HepG2 (cell line): Measurements from ENCODE around the gene MPP3. TPM values are rescaled to one million over a fixed set of nuclear protein-coding genes. Genes with fewer than 3 reads are reported as not detected.

Experiments used
- CTCF ChIP-seq: sonication (generic); formaldehyde crosslinking; IDR thresholded peaks from 2 replicates; pipeline ENCODE4 v1.5.0; 2020; ENCODE audit warnings: mild to moderate bottlenecking, missing genetic modification reagents, moderate library complexity
- FLYWCH1 ChIP-seq: sonication (generic); formaldehyde crosslinking; IDR thresholded peaks from 2 replicates; pipeline ENCODE4 v1.8.1; 2023; ENCODE audit warnings: mild to moderate bottlenecking, missing genetic modification reagents
- HMGXB4 ChIP-seq, 2 experiments: sonication (generic) in 1 of 2; formaldehyde crosslinking in 1 of 2; IDR thresholded peaks; 2 replicates each; pipeline versions ENCODE4 v1.4.0 to v1.6.1; 2018 to 2020; ENCODE audit warnings: missing genetic modification reagents in 2 of 2, borderline replicate concordance in 1 of 2, low read depth in 1 of 2, mild to moderate bottlenecking in 1 of 2, missing biosample characterization in 1 of 2
- KAT2B ChIP-seq: fragments of 150-350 bp; IDR thresholded peaks from 2 replicates; pipeline ENCODE4 v1.6.1; 2014; ENCODE audit warnings: low read depth, low read length, borderline replicate concordance
- MXD1 ChIP-seq: sonication (generic); formaldehyde crosslinking; IDR thresholded peaks from 2 replicates; pipeline ENCODE4 v1.4.0; 2020; ENCODE audit warnings: mild to moderate bottlenecking, missing genetic modification reagents
- NKX3-1 ChIP-seq: sonication (generic); formaldehyde crosslinking; IDR thresholded peaks from 2 replicates; pipeline ENCODE4 v1.5.0; 2020; ENCODE audit warnings: missing genetic modification reagents
- STAT5B ChIP-seq: sonication (generic); formaldehyde crosslinking; IDR thresholded peaks from 2 replicates; pipeline ENCODE4 v1.4.0; 2020; ENCODE audit warnings: missing genetic modification reagents
- TCF7L2 ChIP-seq: IDR thresholded peaks from 2 replicates; pipeline ENCODE4 v1.6.1; 2011; ENCODE audit warnings: mild to moderate bottlenecking, low read depth, low read length, moderate library complexity
- TOPORS ChIP-seq: sonication (generic); formaldehyde crosslinking; IDR thresholded peaks from 2 replicates; pipeline ENCODE4 v1.8.0; 2023; ENCODE audit warnings: mild to moderate bottlenecking, missing genetic modification reagents
- ZBTB20 ChIP-seq: sonication (generic); formaldehyde crosslinking; IDR thresholded peaks from 2 replicates; pipeline ENCODE4 v1.8.1; 2023; ENCODE audit warnings: missing genetic modification reagents, low read depth, mild to moderate bottlenecking, borderline replicate concordance
- ZBTB7A ChIP-seq: sonication (generic); formaldehyde crosslinking; IDR thresholded peaks from 2 replicates; pipeline ENCODE4 v1.8.0; 2022; ENCODE audit warnings: mild to moderate bottlenecking, missing genetic modification reagents
- ZNF251 ChIP-seq: sonication (generic); formaldehyde crosslinking; IDR thresholded peaks from 2 replicates; pipeline ENCODE4 v1.9.0; 2021; ENCODE audit warnings: mild to moderate bottlenecking, missing genetic modification reagents
- ZNF274 ChIP-seq: sonication (generic); formaldehyde crosslinking; IDR thresholded peaks from 2 replicates; pipeline ENCODE4 v1.5.1; 2020; ENCODE audit warnings: mild to moderate bottlenecking, missing genetic modification reagents
- ZNF609 ChIP-seq: sonication (generic); formaldehyde crosslinking; IDR thresholded peaks from 2 replicates; pipeline ENCODE4 v1.4.0; 2020; ENCODE audit warnings: mild to moderate bottlenecking, missing genetic modification reagents, borderline replicate concordance
- ZNF687 ChIP-seq: sonication (generic); formaldehyde crosslinking; IDR thresholded peaks from 2 replicates; pipeline ENCODE4 v1.5.1; 2020; ENCODE audit warnings: mild to moderate bottlenecking, missing genetic modification reagents, moderate library complexity
- ZSCAN21 ChIP-seq: sonication (generic); formaldehyde crosslinking; IDR thresholded peaks from 2 replicates; pipeline ENCODE4 v1.8.0; 2022; ENCODE audit warnings: mild to moderate bottlenecking, missing genetic modification reagents, moderate library complexity, borderline replicate concordance
- polyA plus RNA-seq, 8 experiments: library from polyadenylated mRNA; depleted of rRNA in 3 of 8; stranded (reverse) in 7 of 8; unstranded in 1 of 8; fragments of >200 nt; fragmentation: Illumina TruSeq in 4 of 8; extraction: Trizol in 4 of 8; gene quantifications; 2 replicates each; pipeline versions ENCODE4 v1.2.1 to v1.2.3, GENCODE V29; 2011 to 2016; ENCODE audit warnings: low read depth in 4 of 8, missing spikeins in 1 of 8, mixed read lengths in 1 of 8; ENCODE audit not compliant: insufficient read depth in 1 of 8
- total RNA-seq, 5 experiments: library from RNA; depleted of rRNA; stranded (reverse); fragments of >200 nt; fragmentation: Illumina TruSeq; extraction: Trizol; gene quantifications; 2 replicates each; pipeline ENCODE4 v1.2.3, GENCODE V29; 2016; ENCODE audit warnings: low read depth in 1 of 5

MPP3 gene
- total and polyA plus RNA-seq, 2 of the 13 experiments (the other 11 are each of a cell fraction or from before 2014, with no cell fraction given), result 0.91 to 1.8 TPM

- TF ChIP-seq ZNF274 (CRISPR knock-in tag) (no peak), ZBTB7A (CRISPR knock-in tag) (no peak), HMGXB4 (CRISPR knock-in tag; IDR thresholded peaks at IDR 0.05; ENCODE audit: borderline replicate concordance in 1 of 2, low read depth in 1 of 2) (0 out of 4 replicates have a peak, but pooled peaks of 1 of the 2 experiments have one; percentile 35), ZNF687 (CRISPR knock-in tag) (peak; percentile 32; the same call in 1 of the 2 replicates), ZNF609 (CRISPR knock-in tag) (no peak), FLYWCH1 (CRISPR knock-in tag) (no peak), TCF7L2 (no peak), NKX3-1 (CRISPR knock-in tag) (no peak), STAT5B (CRISPR knock-in tag) (no peak), KAT2B (no peak), ZNF251 (CRISPR knock-in tag) (no peak), MXD1 (CRISPR knock-in tag) (no peak), CTCF (CRISPR knock-in tag) (peak; percentile 82), ZSCAN21 (CRISPR knock-in tag) (peak; percentile 77; the same call in 1 of the 2 replicates), ZBTB20 (CRISPR knock-in tag) (no peak), TOPORS (CRISPR knock-in tag) (no peak)
These were observed 47.6 kb upstream of the MPP3 start (continued) for GRCh38 chr17:43880420-43880991.
